NCI-H2107 treated with DMSO at 0.1 percent for 48 hours (cell line): ENCODE data around the gene AGBL1.

ENCODE experiments used
- DNase-seq: peaks from one replicate; lab custom pipeline; 2025; ENCODE audit not compliant: unreplicated experiment; lab: John Stamatoyannopoulos, UW

Gene AGBL1

DNA sequence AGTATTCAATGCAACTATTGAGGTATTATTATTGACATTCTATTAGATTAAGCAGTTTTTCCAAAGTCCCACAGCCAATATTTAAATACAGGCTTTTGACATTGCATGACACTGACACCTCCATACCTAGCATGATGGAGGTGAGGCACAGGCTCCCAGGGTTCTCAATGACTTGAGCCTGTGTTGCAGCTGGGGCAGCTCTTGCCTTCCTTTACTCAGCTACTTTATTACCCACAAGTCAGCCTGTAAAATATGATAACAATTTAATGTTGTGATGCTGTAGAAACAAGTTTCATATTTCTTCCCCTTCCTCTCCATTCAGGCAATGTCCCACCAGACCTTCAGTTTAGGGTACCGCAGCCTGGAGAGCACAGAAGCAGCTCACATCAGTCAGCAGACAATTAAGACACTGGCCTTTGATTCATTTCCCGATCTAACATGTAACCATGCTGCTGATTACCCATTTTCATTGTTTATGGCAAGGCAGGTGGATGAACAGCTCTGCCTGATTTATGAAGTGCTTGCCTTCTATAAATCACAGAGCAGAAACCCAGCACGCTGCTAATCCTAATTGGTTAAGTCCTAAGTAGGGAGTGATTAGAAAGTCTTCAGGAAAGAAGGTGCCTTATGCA lies 826.1 kb downstream of the AGBL1 start:
- no peak for DNase-seq

DNA sequence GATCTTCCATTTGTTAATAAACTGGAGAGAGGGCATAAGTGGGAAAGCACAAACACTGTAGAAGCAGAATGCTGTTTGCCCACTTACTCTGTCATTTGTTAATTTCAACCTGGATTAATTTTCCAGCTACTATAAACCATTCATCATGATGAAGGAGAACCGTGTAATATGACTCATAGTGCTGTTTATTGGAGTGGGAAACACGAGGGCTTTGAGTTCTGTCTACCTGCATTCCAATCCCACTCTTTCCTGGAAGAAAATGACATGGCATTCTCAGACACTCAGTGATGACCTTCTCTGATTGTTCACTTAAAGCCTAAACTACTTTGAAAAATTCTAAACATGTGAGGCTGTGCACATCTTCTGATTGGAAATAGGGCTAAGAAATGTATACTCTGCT lies 826.7 kb downstream of the AGBL1 start:
- no peak for DNase-seq

DNA sequence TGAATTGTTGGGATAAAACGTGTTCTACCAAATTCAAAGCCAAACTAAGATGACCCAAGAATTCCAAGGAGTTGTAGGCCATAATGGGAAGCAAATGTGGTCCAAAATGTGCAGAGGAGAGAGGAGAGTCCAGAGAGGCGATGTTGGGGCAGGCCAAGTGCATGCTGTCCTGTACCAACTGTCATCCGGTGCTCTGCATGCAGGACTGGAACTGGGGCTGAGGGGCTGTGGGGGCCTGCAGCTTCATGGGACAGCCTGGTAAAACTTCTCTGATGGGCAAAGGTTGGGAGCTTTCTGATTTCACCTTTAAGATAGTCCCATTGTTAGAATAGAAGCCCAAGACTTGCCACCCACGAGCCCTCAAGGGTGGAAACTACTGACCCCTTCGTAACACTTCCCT lies 831.4 kb downstream of the AGBL1 start:
- no peak for DNase-seq

DNA sequence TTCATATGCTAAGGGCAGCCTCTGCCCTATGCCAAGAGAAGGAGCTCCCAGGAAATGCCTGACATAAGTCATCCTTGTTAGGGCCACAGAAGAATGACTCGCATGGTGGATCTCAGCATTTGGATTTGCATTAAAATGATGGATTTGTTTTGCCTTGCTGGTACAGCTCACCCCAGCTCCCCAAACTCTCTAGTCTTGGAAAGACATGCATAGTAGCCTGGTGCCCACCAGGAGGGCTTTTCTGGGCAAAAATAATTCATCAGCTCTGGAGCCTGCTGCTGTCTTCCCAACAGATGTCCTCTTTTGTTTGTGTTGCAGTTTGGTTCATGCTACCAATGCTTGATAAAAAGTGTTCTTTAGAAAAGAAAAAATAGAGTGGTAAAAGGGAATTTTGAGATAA lies 833.0 kb downstream of the AGBL1 start:
- DNase-seq: no peak

DNA sequence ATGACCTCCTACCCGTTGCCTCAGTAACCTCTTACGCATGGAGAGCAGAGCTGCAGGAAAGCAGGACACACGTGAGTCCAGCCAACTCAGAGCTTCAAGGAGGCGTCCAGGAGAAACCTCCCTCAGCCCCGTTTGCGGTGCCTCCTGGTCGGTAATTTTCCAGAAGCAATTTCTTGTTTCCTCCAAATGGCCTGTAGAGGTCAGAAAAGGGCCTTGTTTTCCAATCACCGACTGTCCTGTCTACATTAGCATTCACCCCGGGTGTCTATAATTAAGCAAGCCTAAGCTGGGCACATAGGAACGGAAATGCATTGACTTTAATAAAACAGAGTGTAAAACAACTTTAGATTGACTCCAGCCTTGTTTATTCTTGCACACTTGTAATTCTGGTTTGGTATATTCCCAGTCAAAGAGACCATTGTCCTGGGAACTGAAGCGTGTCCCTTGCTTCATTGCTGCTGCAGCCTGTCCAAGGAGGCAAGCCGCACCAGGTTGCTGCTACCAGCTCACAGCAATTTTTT lies 836.2 kb downstream of the AGBL1 start:
- DNase-seq: no peak

DNA sequence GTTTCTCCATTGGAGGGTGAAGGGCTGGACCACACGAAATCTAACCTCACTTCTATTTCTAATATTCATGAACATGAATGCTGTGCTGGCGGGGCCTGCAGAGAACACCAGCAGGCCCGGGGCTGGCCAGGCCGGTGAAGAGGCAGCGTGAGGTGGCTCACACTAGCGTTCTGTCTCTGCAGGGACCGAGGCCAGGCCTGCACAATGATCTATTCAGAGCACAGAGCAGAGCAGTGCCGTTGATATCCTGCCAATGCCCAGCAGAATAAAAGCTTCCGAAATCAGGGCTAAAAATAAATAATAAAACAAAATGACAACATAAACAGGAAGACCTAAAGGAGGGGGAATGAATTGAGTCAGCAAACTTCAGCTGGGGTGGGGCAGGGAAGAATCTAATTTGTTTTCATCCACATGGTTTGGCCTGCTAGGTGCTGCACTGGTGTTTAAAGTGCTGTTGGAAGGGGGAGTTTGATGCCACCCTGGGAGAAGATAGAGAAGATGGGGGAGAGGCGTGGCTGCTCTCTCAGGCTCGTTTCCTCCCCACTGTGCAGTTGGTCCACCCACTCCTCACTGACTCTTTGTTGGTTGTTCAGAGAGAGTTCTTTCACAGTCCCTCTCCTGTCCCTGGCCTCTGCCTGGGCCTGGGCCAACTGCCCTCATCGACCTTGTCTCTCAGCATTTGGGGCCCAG lies 837.1 kb downstream of the AGBL1 start:
- DNase-seq: no peak

DNA sequence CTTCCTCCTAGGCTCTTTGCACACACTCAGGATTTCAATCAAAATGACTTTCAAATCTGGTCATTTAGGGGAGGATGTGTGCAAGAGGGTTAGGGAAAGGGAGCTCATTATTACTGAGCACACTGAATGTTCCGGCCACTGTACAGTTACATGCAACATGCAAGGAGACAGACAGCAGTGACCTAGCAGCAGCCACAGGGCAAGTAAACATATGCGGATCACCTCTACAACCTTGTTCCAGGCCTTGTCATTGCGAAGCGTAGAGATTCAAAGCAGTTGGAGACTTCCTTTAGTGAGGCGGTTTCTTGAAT lies 837.6 kb downstream of the AGBL1 start:
- no peak for DNase-seq

DNA sequence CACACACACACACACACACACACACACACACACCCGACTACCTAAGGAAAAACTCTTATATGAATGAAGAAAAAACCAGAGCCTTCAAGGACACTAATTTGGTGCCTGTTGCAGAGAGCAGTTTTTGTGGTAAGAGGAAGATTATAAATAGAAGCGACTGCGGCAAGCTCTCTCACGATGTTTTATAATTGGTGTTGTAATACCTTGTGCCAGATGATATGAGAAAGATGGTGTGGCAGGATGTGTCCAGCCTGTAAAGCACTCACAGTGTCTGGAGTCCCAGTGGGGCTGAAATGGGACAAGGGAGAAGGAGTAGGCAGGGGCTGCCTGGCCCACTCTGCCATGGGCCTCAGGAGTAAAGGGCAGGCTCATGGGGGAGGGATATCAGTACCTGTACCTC lies 839.9 kb downstream of the AGBL1 start:
- no peak for DNase-seq

DNA sequence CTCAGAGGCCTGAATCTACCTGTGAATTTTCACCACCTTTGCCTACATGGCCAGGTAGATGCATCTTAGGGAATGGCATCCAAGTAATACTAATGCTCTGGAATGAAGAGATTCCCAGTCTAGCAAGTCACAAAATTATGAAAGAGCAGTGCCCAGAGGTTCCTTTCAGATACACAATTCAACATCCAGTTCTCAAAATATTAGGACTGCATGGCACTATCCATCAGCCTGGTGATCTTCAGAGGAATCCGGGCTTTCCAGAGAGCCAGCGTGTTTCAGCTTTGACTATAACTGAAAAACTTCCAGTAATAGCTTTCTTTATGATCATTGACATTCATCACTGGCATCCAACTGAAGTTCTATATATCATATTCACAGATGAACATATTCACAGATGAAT lies 849.8 kb downstream of the AGBL1 start:
- no peak for DNase-seq

DNA sequence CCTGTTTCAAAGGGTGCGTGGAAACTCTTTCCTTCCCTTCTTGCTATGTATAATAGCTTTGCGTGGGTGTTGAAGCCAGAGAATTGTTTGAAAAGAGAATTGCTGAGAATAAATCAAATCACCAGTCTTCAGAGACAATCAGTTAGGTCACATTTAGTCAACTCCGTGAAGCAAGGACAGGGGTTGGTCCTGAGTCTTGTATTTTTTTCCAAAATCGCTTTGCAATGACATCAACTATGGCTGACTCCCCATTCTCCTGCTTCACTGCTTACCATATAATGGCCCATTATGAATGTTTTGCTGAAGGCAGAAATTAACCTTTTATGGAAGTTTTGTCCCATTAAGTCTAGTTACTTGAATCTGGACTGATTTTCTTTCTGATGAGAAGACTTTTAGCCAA lies 852.8 kb downstream of the AGBL1 start:
- DNase-seq: no peak

DNA sequence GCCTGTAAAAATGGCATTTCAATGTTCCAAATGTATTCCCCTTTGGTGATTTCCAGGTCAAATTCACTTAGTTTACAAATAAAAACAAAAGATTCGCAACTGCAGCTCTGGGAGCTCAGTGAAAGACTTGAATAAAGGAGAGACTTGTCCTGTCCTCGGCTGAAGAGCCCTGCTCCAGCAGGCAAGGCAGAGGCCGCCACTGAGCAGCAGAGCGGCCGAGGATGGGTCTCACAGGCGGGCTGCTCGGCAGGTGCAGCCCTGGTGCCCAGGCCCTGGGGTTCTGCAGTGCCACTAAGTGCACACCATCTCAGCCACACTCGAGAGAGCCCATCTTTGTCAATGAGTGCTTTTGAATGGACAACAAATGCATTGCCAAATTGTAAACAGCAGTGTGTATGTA lies 856.2 kb downstream of the AGBL1 start:
- DNase-seq: no peak

DNA sequence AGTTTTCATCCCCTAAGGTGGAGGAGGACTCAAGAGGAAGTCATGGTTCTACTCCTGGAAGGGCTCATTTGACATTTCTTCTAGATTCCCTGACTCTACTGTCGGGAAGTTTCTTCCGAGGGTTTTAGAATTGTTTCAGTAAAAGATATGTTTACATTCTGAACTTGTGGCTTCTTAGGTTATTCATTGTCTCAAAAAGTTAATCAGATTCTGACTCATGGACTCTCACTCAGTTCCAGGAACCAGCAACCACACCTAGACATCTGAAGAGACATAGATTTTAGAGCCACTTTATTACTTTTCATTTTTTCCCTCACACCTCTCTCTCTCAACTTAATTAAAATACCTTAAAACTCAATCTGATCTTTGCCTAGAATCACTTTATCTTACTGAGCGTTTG lies 862.6 kb downstream of the AGBL1 start:
- DNase-seq: no peak

DNA sequence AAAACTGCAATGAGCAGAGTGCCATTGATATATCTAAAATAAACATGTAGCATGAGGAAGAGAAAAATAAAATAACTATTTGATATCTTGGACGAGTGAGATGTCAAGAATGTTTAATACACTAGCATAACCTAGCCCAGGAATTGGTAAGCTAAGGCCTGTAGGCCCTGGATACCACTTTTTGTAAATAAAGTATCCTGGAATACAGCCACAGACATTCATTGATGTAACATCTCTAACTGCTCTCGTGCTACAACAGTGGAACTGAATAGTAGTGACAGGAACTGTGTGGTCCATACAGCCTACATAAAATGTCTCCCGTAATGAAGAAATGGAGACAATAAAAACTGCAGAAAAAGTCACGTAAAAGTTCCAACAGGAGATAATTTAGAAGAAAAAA lies 869.0 kb downstream of the AGBL1 start:
- no peak for DNase-seq

DNA sequence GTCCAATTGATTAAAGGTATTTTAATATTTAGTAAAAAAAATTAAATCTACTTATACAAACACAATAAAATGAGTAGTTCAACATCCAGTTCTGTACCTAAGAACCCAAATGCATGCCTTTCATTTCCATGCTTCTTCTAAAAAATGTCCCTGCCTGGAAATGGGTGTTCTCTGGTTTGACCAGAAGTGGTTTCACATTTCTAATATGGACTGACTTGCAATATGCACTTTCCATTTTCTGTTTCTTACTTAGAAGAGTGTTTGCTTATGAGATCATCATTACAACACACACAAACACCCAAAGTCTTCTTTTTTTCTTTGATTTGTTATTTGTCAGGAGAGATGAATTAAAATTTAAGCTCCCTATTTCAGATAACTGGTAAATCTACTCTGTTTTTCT lies 879.6 kb downstream of the AGBL1 start:
- no peak for DNase-seq

DNA sequence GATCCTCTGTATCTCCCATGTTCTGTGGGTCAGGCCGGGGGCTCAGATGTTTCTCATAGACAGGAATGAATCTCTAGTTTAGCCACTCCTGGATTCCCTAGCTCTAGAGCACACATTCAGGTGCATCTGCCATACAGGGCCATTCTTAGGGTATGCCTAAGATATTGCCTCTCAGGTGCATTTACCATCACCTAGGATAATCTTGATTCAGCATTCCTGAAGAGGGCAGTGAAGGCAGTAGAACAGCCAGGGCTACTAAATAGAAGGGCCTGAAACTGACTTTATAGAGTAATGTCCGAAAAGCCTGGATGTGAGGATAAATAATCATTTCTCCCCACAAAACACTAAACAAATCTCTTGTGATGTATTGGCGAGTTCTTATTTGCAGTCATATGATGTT lies 882.0 kb downstream of the AGBL1 start:
- no peak for DNase-seq

DNA sequence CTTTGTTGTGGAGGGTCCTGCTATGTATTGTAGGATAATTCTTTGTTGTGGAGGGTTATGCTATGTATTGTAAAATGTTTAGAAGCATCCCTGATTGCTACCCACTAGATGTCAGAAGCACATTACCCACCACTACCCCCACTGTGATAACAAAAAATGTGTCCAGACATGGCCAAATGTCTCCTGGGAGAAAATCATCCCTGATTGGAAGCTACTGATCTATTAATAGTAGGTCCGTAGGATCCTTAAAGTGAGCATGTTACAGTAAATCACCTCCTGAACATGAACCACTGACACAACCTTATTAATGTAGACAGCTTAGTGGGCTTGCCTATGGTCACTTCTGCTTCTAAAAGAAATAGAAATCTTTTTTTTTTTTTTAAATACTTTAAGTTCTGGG lies 884.6 kb downstream of the AGBL1 start:
- DNase-seq: no peak

DNA sequence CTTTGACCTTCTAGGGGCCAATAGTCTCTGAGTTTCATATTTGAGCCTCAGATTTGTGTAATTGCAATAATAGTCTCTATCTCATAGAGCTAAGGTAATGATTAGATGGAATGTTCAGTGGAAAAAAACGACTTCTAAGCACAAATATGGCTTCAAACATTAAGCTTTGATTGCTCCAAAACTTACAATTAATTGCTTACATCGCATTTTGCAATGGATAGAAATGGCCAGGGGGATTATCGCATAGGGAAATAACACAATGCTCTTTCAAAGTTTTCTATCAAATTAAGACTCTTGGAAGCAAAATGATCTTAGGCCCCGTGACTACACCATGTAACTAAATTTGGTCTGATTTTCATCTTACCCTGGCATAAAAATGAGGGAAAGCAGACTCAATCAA lies 888.6 kb downstream of the AGBL1 start:
- no peak for DNase-seq

DNA sequence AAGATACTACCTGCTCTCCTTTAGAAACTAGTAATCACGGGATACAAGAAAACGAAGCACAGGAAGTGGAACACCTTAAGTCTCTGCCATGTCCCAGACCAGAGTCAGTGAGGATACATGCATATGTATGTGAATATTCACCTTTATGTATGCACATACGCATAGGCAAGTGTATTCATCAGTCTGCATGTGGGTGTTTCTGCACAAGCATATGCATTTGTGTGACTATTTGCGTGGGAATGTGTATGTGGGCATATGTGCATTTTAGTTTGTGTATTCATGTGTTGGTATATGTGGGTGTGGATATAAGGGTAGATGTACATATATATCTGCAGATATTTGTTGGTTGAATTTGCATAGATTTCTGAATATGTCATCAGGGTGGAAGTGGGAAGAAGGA lies 889.7 kb downstream of the AGBL1 start:
- DNase-seq: no peak

DNA sequence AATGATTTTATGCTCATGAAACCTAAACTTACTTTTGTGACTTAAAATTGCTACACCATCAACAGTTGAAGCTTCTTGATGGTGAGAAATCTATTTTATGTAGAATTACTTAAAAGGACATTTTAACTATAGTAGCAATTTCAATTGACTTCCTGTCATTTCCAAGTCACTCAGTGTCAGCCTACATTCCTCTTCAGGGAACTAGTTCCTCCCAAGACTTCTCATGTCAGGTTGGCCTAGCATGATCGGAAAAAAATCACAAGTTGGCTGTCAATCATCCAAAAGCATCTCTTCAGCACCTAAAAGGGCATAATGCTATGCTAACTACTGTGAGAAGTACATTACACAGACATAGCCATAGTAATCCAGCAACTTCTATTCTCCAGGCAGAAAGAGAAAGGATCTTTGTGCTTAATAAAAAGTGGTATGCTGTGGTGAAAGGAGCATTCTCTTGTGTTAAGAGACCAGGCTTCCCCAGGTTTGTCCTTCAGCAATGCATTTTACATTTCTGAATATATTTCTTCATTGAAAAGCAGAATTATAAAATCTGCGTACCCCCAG lies 893.7 kb downstream of the AGBL1 start:
- no peak for DNase-seq

DNA sequence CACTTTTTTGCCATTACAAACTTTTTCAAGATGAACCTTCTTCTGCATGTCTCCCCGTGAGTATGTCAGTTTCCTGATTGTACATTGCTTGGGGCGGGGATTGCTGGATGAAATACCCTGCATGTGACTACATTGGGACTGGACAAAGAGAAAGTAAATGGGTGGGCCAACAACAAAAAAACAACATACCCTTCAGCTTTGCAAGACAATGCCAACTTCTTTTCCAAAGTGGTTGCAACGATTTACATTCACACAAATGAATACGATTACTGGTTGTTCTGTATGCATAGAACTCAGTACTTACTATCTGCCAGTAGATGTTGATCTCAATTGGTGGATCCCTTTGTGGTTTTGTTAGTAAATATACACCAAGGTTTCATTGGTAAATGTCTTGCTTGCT lies 908.4 kb downstream of the AGBL1 start:
- no peak for DNase-seq

DNA sequence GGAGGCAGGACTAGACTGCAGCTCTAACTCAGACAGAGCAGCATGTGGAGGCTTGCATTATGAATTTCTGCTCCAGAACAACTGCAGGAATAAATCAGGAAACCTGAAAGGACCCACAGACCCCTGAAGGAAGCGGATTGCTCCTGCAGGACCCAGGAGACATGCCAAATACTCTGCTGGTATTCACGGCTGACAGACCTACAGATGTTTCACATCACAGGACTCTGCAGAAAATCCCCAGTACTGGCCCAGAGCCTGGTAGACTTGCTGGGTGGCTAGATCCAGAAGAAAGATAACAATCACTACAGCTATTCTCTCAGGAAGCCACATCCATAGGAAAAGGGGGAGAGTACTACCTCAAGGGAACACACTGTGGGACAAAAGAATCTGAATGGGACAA lies 942.1 kb downstream of the AGBL1 start:
- no peak for DNase-seq

DNA sequence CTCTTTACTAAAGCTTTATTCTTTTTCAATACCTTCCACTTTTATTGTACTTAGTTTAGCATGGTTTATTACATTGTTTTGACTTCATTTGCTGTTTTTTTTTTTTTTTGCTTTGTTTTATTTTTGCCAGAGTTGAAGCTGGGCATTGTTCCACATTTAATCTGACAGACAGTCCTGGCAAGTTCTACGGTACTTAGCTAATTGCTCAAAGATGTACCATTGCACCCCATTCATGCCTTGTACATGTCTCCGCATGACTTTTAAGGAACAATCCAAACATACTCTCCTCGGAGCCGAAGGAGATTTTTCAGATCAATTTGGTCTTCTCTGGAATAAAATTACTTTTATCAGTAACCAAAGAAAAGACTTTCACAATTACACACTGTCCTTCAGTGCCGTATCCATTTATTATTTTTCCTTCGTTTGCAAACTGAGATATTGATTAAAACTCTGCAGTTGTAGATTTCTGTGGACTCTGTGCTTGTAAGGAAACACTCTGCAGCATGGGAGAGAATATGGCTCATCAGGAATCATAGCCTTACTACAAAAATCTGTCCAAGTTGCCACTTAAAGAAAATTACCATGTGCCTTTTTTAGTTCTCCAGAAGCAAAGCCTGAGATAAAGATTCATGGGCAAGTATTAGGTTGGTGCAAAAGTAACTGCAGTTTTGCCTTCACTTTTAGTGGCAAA lies 952.0 kb downstream of the AGBL1 start:
- DNase-seq: no peak
